ENCODE results near the gene GRK6.
A peak's percentile ranks its signal among the peaks of the same experiment; 100 is the strongest.
"Not testable (repeated sequence)": the region's sequence is repeated elsewhere in the genome, so short reads cannot be mapped to it uniquely, and the experiment has no call there.

The GRK6 gene

GRCh38 chr5:177471610-177472356, 45.3 kb downstream of the GRK6 start:
- DNase-seq (ENCODE audit: low spot score), result peak; percentile 62

GRCh38 chr5:177472460-177473442, 46.3 kb downstream of the GRK6 start:
- DNase-seq (ENCODE audit: low spot score), result peak; percentile 60

GRCh38 chr5:177473443-177474001, 47.0 kb downstream of the GRK6 start, which contains the start of gene DBN1:
Gene DBN1, minus strand, starts transcription at chr5:177473634. Its CDS starts 113 bp downstream, at chr5:177473521.
- peak; percentile 94 for DNase-seq (ENCODE audit: low spot score)

- no peak for DNase-seq (ENCODE audit: low spot score)
Measured at GRCh38 chr5:177474002-177474476, 47.6 kb downstream of the GRK6 start.

- no peak for DNase-seq (ENCODE audit: low spot score)
Measured at GRCh38 chr5:177474846-177475562, 48.5 kb downstream of the GRK6 start.

GRCh38 chr5:177475563-177476427, 49.3 kb downstream of the GRK6 start:
- no peak for DNase-seq (ENCODE audit: low spot score)

GRCh38 chr5:177476531-177477233, 50.2 kb downstream of the GRK6 start:
- DNase-seq (ENCODE audit: low spot score), result peak; percentile 84

GRCh38 chr5:177477701-177478477, 51.4 kb downstream of the GRK6 start:
- DNase-seq (ENCODE audit: low spot score), result no peak

- peak; percentile 25 for DNase-seq (ENCODE audit: low spot score)
Measured at GRCh38 chr5:177478711-177479646, 52.5 kb downstream of the GRK6 start.

- DNase-seq (ENCODE audit: low spot score), result no peak
Measured at GRCh38 chr5:177479774-177480173, 53.3 kb downstream of the GRK6 start.

GRCh38 chr5:177482359-177482795, 55.9 kb downstream of the GRK6 start:
- no peak for DNase-seq (ENCODE audit: low spot score)

- DNase-seq (ENCODE audit: low spot score), result no peak
Measured at GRCh38 chr5:177483042-177483441, 56.6 kb downstream of the GRK6 start.

- DNase-seq (ENCODE audit: low spot score), result no peak
Measured at GRCh38 chr5:177483994-177484901, 57.8 kb downstream of the GRK6 start.

- DNase-seq (ENCODE audit: low spot score), result no peak
Measured at GRCh38 chr5:177484902-177485549, 58.5 kb downstream of the GRK6 start.

GRCh38 chr5:177485753-177486152, 59.3 kb downstream of the GRK6 start:
- DNase-seq (ENCODE audit: low spot score), result not testable (repeated sequence)

GRCh38 chr5:177486256-177486655, 59.8 kb downstream of the GRK6 start:
- DNase-seq (ENCODE audit: low spot score), result no peak

All from AG20443 (cell line).